WTC11 (cell line): ENCODE measurements around the gene ZNF468. TPM values are rescaled to one million over a fixed set of nuclear protein-coding genes. Genes with fewer than 3 reads are reported as not detected.
"Not testable (repeated sequence)": the region's sequence is repeated elsewhere in the genome, so short reads cannot be mapped to it uniquely, and the experiment has no call there.

Experiments used
- ATAC-seq: fragments of 200-7000 bp; cut with Tn5 transposase; 2 replicates; pipeline ENCODE4 v1.10.0; 2021; ENCODE audit warnings: mild to moderate bottlenecking, moderate library complexity
- CTCF ChIA-PET: fragments of 300-600 bp; sonication (Branson Sonifier 250); formaldehyde crosslinking; loops from one replicate; lab custom pipeline; 2021; ENCODE audit warnings: antibody characterized with exemption; lab: Charles Lee
- POLR2A ChIA-PET: fragments of 350-600 bp; sonication (Branson Sonifier 250); formaldehyde crosslinking; loops from one replicate; lab custom pipeline; 2021; ENCODE audit warnings: antibody characterized with exemption; lab: Charles Lee
- DNase-seq: peaks from one replicate; pipeline ENCODE4 v3.0.0; 2021; ENCODE audit warnings: low spot score
- H3K27ac Mint-ChIP-seq: 2 replicates; pipeline ENCODE4 v1.8.0; 2021; ENCODE audit warnings: mixed read lengths
- H3K27me3 Mint-ChIP-seq: 2 replicates; pipeline ENCODE4 v1.8.0; 2021; ENCODE audit warnings: low read depth, mild to moderate bottlenecking, moderate library complexity, mixed read lengths
- H3K36me3 Mint-ChIP-seq: 2 replicates; pipeline ENCODE4 v1.8.0; 2021; ENCODE audit warnings: mixed read lengths
- H3K4me1 Mint-ChIP-seq: 2 replicates; pipeline ENCODE4 v1.8.0; 2022; ENCODE audit warnings: mixed read lengths
- H3K4me3 Mint-ChIP-seq: 2 replicates; pipeline ENCODE4 v1.8.0; 2021; ENCODE audit warnings: mild to moderate bottlenecking, moderate library complexity, mixed read lengths
- H3K9me3 Mint-ChIP-seq: 2 replicates; pipeline ENCODE4 v1.8.0; 2021; ENCODE audit warnings: mixed read lengths
- FOXP1 ChIP-seq: sonication (generic); formaldehyde crosslinking; IDR thresholded peaks from 2 replicates; pipeline ENCODE4 v1.8.0; 2022; ENCODE audit warnings: missing genetic modification reagents, mild to moderate bottlenecking, moderate library complexity, borderline replicate concordance
- GTF2I ChIP-seq: fragments of 250-450 bp; sonication (Bioruptor Pico); conservative IDR thresholded peaks from 2 replicates; pipeline ENCODE4 v1.4.0; 2021; ENCODE audit warnings: mild to moderate bottlenecking
- IRF2 ChIP-seq: sonication (generic); formaldehyde crosslinking; IDR thresholded peaks from 2 replicates; pipeline ENCODE4 v1.8.0; 2022; ENCODE audit warnings: low read depth, missing genetic modification reagents, borderline replicate concordance
- PRRX2 ChIP-seq: fragments of 250-450 bp; sonication (Bioruptor Pico); IDR thresholded peaks from 2 replicates; pipeline ENCODE4 v1.8.0; 2021; ENCODE audit warnings: mild to moderate bottlenecking
- SMAD4 ChIP-seq: sonication (generic); formaldehyde crosslinking; IDR thresholded peaks from 2 replicates; pipeline ENCODE4 v1.8.0; 2022; ENCODE audit warnings: mild to moderate bottlenecking, missing genetic modification reagents
- STAT6 ChIP-seq: sonication (generic); formaldehyde crosslinking; conservative IDR thresholded peaks from 2 replicates; pipeline ENCODE4 v1.8.1; 2023; ENCODE audit warnings: mild to moderate bottlenecking, low read depth, missing genetic modification reagents, moderate library complexity
- TEAD1 ChIP-seq: sonication (generic); formaldehyde crosslinking; IDR thresholded peaks from 2 replicates; pipeline ENCODE4 v1.8.0; 2022; ENCODE audit warnings: mild to moderate bottlenecking, missing genetic modification reagents
- ZBTB21 ChIP-seq: sonication (generic); formaldehyde crosslinking; IDR thresholded peaks from 2 replicates; pipeline ENCODE4 v1.8.1; 2023; ENCODE audit warnings: mild to moderate bottlenecking, missing genetic modification reagents, borderline replicate concordance
- ZNF219 ChIP-seq: sonication (generic); formaldehyde crosslinking; IDR thresholded peaks from 2 replicates; pipeline ENCODE4 v1.8.0; 2023; ENCODE audit warnings: missing genetic modification reagents, mild to moderate bottlenecking, borderline replicate concordance
- ZNF317 ChIP-seq: sonication (generic); formaldehyde crosslinking; IDR thresholded peaks from 2 replicates; pipeline ENCODE4 v1.8.1; 2023; ENCODE audit warnings: low read depth, mild to moderate bottlenecking, moderate library complexity, missing genetic modification reagents, borderline replicate concordance
- ZNF512 ChIP-seq: sonication (generic); formaldehyde crosslinking; IDR thresholded peaks from 2 replicates; pipeline ENCODE4 v1.8.1; 2022; ENCODE audit warnings: missing genetic modification reagents, borderline replicate concordance
- total RNA-seq: library from RNA; stranded (reverse); gene quantifications from 3 replicates; pipeline ENCODE4 v1.2.3, GENCODE V29; 2021
- TF ChIP-seq, protein P1 (sequence below): sonication (generic); formaldehyde crosslinking; IDR thresholded peaks from 2 replicates; pipeline ENCODE4 v1.8.1; 2022; ENCODE audit warnings: low read depth, mild to moderate bottlenecking, moderate library complexity, missing genetic modification reagents, borderline replicate concordance
- TF ChIP-seq, protein P2 (sequence below): sonication (generic); formaldehyde crosslinking; IDR thresholded peaks from 2 replicates; pipeline ENCODE4 v1.8.0; 2022; ENCODE audit warnings: mild to moderate bottlenecking, missing genetic modification reagents
- TF ChIP-seq, protein P3 (sequence below): fragments of 250-450 bp; sonication (Bioruptor Pico); IDR thresholded peaks from 2 replicates; pipeline ENCODE4 v2.1.2; 2022; ENCODE audit warnings: mild to moderate bottlenecking, moderate library complexity
- TF ChIP-seq, protein P4 (sequence below): sonication (generic); formaldehyde crosslinking; IDR thresholded peaks from 2 replicates; pipeline ENCODE4 v1.8.1; 2023; ENCODE audit warnings: mild to moderate bottlenecking, missing genetic modification reagents, borderline replicate concordance

ZNF468 gene
- total RNA-seq, 1 experiment from 2014 or later: 32.0 TPM

DNA sequence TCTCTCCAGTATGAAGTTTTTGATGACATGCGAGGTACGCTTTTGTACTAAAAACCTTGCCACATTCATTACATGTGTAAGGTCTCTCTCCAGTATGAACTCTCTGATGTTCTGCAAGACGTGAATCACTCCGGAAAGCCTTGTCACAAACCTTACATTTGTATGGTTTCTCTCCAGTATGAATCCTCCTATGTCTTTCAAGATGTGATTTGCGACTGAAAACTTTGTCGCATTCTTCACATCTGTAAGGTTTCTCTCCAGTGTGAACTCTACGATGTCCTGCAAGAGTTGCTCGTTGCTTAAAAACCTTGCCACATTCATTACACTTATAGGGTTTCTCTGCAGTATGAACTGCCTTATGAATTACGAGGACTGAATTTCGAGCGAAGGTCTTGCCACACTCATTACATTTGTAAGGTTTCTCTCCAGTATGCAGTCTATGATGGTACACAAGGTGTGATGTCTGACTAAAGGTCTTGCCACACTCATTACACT is 23.5 kb upstream of the ZNF468 start (continued):
- TF ChIP-seq FOXP1 (CRISPR knock-in tag) (no peak), ZNF317 (CRISPR knock-in tag) (no peak), ZNF219 (CRISPR knock-in tag) (no peak), IRF2 (no peak), ZBTB21 (no peak), TEAD1 (CRISPR knock-in tag) (no peak), SMAD4 (no peak)
- TF ChIP-seq, protein P1, sequence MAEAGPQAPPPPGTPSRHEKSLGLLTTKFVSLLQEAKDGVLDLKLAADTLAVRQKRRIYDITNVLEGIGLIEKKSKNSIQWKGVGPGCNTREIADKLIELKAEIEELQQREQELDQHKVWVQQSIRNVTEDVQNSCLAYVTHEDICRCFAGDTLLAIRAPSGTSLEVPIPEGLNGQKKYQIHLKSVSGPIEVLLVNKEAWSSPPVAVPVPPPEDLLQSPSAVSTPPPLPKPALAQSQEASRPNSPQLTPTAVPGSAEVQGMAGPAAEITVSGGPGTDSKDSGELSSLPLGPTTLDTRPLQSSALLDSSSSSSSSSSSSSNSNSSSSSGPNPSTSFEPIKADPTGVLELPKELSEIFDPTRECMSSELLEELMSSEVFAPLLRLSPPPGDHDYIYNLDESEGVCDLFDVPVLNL (CRISPR knock-in tag): no peak
- TF ChIP-seq, protein P2, sequence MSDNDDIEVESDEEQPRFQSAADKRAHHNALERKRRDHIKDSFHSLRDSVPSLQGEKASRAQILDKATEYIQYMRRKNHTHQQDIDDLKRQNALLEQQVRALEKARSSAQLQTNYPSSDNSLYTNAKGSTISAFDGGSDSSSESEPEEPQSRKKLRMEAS (CRISPR knock-in tag): no peak
- TF ChIP-seq, protein P3, sequence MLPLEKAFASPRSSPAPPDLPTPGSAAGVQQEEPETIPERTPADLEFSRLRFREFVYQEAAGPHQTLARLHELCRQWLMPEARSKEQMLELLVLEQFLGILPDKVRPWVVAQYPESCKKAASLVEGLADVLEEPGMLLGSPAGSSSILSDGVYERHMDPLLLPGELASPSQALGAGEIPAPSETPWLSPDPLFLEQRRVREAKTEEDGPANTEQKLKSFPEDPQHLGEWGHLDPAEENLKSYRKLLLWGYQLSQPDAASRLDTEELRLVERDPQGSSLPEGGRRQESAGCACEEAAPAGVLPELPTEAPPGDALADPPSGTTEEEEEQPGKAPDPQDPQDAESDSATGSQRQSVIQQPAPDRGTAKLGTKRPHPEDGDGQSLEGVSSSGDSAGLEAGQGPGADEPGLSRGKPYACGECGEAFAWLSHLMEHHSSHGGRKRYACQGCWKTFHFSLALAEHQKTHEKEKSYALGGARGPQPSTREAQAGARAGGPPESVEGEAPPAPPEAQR (CRISPR knock-in tag): no peak

DNA sequence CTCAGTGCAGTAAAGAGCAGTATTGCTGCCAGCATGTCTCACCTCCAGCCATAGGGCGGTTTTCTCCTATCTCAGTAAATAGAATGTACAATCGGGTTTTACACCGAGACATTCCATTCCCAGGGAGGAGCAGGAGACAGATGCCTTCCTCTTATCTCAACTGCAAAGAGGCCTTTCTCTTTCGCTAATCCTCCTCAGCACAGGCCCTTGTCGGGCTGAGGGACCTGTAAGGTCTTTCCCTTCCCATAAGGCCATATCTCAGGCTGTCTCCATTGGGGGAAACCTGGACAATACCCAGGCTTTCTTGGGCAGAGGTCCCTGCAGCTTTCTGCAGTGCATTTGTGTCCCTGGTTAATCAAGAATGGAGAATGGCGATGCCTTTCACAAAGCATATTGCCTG is 15.6 kb upstream of the ZNF468 start:
- H3K27ac Mint-ChIP-seq, H3K4me1 Mint-ChIP-seq, H3K9me3 Mint-ChIP-seq, H3K4me3 Mint-ChIP-seq, H3K36me3 Mint-ChIP-seq, POLR2A ChIA-PET, CTCF ChIA-PET, H3K27me3 Mint-ChIP-seq, DNase-seq, ATAC-seq: not testable (repeated sequence)

- DNase-seq: no peak
- no peaks in the 10 kb centered on the region for H3K36me3 Mint-ChIP-seq
- H3K27me3 Mint-ChIP-seq: no peaks in the 10 kb centered on the region
- no peak for ATAC-seq
- H3K4me1 Mint-ChIP-seq: no peaks in the 10 kb centered on the region
- H3K27ac Mint-ChIP-seq: no peak overlapping the region
- no peak overlapping the region for H3K4me3 Mint-ChIP-seq
- TF ChIP-seq STAT6 (CRISPR knock-in tag) (no peak), TEAD1 (CRISPR knock-in tag) (no peak), ZNF512 (CRISPR knock-in tag) (no peak), GTF2I (CRISPR knock-in tag) (no peak), PRRX2 (CRISPR knock-in tag) (no peak)
- TF ChIP-seq, protein P4, sequence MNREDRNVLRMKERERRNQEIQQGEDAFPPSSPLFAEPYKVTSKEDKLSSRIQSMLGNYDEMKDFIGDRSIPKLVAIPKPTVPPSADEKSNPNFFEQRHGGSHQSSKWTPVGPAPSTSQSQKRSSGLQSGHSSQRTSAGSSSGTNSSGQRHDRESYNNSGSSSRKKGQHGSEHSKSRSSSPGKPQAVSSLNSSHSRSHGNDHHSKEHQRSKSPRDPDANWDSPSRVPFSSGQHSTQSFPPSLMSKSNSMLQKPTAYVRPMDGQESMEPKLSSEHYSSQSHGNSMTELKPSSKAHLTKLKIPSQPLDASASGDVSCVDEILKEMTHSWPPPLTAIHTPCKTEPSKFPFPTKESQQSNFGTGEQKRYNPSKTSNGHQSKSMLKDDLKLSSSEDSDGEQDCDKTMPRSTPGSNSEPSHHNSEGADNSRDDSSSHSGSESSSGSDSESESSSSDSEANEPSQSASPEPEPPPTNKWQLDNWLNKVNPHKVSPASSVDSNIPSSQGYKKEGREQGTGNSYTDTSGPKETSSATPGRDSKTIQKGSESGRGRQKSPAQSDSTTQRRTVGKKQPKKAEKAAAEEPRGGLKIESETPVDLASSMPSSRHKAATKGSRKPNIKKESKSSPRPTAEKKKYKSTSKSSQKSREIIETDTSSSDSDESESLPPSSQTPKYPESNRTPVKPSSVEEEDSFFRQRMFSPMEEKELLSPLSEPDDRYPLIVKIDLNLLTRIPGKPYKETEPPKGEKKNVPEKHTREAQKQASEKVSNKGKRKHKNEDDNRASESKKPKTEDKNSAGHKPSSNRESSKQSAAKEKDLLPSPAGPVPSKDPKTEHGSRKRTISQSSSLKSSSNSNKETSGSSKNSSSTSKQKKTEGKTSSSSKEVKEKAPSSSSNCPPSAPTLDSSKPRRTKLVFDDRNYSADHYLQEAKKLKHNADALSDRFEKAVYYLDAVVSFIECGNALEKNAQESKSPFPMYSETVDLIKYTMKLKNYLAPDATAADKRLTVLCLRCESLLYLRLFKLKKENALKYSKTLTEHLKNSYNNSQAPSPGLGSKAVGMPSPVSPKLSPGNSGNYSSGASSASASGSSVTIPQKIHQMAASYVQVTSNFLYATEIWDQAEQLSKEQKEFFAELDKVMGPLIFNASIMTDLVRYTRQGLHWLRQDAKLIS (CRISPR knock-in tag): no peak
- TF ChIP-seq, all 79 proteins: peak for 0
- CTCF ChIA-PET: no interaction called here
- POLR2A ChIA-PET: interaction anchor here (0.6 kb wide), 1 partner anchor 177 kb away, joined by 7 read pairs; no protein-coding TSS in a partner anchor
- no peaks in the 10 kb centered on the region for H3K9me3 Mint-ChIP-seq
Observed at GRCh38 chr19:52871466-52871865, 14.0 kb upstream of the ZNF468 start.

GRCh38 chr19:52868031-52868430 is 10.6 kb upstream of the ZNF468 start:
- H3K9me3 Mint-ChIP-seq: not testable (repeated sequence)

More at GRCh38 chr19:52868031-52868430, 10.6 kb upstream of the ZNF468 start:
- H3K27ac Mint-ChIP-seq, H3K36me3 Mint-ChIP-seq, H3K4me1 Mint-ChIP-seq, H3K4me3 Mint-ChIP-seq, DNase-seq, CTCF ChIA-PET, H3K27me3 Mint-ChIP-seq, ATAC-seq, POLR2A ChIA-PET: not testable (repeated sequence)
